ENCODE results near the gene FBN2. TPM values are rescaled to one million over a fixed set of nuclear protein-coding genes. Genes with fewer than 3 reads are reported as not detected.
A peak's percentile ranks its signal among the peaks of the same experiment; 100 is the strongest.

FBN2 gene
- total and polyA plus RNA-seq, 9 donors = 0.23 to 3.5 (median 1.0) TPM

DNA sequence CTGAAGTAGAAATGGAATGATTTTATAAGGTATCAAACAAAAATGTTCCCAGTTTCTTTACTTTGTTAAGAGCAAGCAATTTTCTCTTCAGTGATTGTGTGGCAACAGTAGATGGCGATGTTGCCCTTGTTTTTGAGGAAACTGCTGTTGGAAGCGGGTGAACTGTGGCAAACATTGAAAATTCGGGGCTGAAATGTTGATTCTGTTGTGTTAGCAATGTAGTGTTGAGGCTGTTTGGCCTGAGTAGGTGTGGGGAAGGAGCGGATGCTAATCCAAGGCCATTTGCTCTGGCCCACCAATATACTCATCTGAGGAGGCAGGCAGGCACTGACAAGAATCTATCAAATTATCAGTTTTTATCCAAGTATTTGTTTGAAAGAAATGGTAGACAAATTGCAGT lies 324.7 kb downstream of the FBN2 start:
- Histone ChIP-seq H3K4me3 (no peak overlapping the region), H3K27ac (no peak overlapping the region), H3K36me3 (no peaks in the 10 kb centered on the region), H3K9me3 (no peaks in the 10 kb centered on the region), H3K27me3 (no peaks in the 10 kb centered on the region), H3K4me1 (ENCODE audit: insufficient read depth) (no peaks in the 10 kb centered on the region)
- intact Hi-C loops (cut with DNase I) = no loop called here
- TF ChIP-seq EP300 (IDR thresholded peaks at IDR 0.05) = no peak
- TF ChIP-seq, protein P1, sequence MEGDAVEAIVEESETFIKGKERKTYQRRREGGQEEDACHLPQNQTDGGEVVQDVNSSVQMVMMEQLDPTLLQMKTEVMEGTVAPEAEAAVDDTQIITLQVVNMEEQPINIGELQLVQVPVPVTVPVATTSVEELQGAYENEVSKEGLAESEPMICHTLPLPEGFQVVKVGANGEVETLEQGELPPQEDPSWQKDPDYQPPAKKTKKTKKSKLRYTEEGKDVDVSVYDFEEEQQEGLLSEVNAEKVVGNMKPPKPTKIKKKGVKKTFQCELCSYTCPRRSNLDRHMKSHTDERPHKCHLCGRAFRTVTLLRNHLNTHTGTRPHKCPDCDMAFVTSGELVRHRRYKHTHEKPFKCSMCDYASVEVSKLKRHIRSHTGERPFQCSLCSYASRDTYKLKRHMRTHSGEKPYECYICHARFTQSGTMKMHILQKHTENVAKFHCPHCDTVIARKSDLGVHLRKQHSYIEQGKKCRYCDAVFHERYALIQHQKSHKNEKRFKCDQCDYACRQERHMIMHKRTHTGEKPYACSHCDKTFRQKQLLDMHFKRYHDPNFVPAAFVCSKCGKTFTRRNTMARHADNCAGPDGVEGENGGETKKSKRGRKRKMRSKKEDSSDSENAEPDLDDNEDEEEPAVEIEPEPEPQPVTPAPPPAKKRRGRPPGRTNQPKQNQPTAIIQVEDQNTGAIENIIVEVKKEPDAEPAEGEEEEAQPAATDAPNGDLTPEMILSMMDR (IDR thresholded peaks at IDR 0.05) = peak in 2 of 3 donors; percentile 19 to 59
- peak in 3 of 5 donors; percentile 19 to 36 (median 35) for DNase-seq
- WGBS, 3 donors = 1 to 5% (median 3%) methylated on average over 4 of the region's 4 CpGs

DNA sequence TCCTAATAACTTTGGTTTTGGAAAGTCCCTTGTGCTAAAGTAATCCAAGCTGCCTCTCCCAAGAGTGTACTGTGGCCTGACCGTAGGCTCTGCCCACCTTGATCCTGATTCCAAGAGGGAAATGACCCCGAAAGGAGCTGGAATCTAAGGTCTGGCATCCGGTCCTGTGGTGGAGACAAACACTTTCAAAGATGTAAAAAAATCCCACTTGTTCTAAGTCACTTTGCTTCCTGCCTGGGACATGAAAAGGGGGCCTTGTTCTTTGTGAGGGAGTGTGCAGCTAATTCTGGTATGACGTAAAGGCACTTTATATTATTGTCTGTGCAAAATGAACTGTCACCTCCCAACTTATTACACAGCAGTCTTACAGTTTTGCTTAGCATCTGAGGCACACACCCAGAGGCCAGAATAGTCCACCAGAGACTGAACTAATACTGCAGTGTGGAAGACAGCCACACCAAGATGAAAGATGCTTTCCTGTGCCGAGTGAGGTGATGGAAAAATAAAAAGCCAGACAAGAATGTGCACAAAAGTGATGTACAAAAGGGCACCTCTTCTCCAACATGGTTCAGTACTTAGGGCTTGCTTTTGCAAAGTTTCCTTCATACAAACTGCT lies 325.7 kb downstream of the FBN2 start:
- H3K27me3 ChIP-seq = no peaks in the 10 kb centered on the region
- H3K4me3 ChIP-seq = no peak overlapping the region
- no peak for DNase-seq
- TF ChIP-seq, protein P1 (IDR thresholded peaks at IDR 0.05) = no peak
- no peak for TF ChIP-seq POLR2A (IDR thresholded peaks at IDR 0.05)
- no peak for TF ChIP-seq EP300 (IDR thresholded peaks at IDR 0.05)
- 78 to 85% (median 84%) methylated on average over 5 of the region's 5 CpGs for WGBS, 3 donors
- no peaks in the 10 kb centered on the region for H3K4me1 ChIP-seq (ENCODE audit: insufficient read depth)
- H3K36me3 ChIP-seq = no peaks in the 10 kb centered on the region
- intact Hi-C loops (cut with DNase I) = no loop called here
- H3K27ac ChIP-seq = no peak overlapping the region
- no peaks in the 10 kb centered on the region for H3K9me3 ChIP-seq

DNA sequence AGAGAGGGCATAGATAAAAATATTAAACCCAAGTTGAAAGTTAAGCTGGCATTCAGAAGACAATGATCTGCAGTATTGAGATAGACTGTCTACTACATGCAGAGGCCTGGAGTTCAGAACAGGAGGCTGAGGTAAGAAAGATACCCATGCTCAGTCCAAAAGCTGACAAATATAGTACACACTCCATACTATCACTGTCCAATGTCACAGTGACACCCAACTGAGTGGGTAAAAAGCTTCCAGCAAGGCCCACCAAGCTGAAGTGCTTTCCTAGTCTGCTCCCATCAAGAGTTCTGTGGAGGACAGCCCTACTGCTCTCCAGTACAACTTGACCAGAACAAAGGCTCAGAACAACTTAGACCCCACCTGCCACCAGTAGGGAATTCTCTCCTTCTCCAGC lies 329.6 kb downstream of the FBN2 start:
- Histone ChIP-seq H3K27me3 (no peaks in the 10 kb centered on the region), H3K27ac (no peak overlapping the region), H3K9me3 (no peaks in the 10 kb centered on the region), H3K36me3 (no peaks in the 10 kb centered on the region), H3K4me3 (no peak overlapping the region), H3K4me1 (ENCODE audit: insufficient read depth) (no peaks in the 10 kb centered on the region)
- TF ChIP-seq EP300 (IDR thresholded peaks at IDR 0.05) (no peak), POLR2A (IDR thresholded peaks at IDR 0.05) (no peak)
- TF ChIP-seq, protein P1 (IDR thresholded peaks at IDR 0.05) = no peak
- no peak for DNase-seq
- intact Hi-C loops (cut with DNase I) = loop anchor here in 3 of 4 donors (10.0 kb wide), 3 partner anchors 454 to 644 kb away; no protein-coding TSS in a partner anchor

Small RNA genes lying within 50 kb of the gene (small RNA-seq; reads per million reads assigned to genes)
- gene RF00019 = not detected
